Activated CD4-positive, alpha-beta T cell treated with anti-CD3 and anti-CD28 coated beads for 1 hour (primary cell): Measurements from ENCODE around the gene CASP10.
A peak's percentile ranks its signal among the peaks of the same experiment; 100 is the strongest.
"Not testable (repeated sequence)": the region's sequence is repeated elsewhere in the genome, so short reads cannot be mapped to it uniquely, and the experiment has no call there.

Source experiments
- DNase-seq: peaks from one replicate; pipeline ENCODE4 v3.0.0-alpha.2; 2020

The CASP10 gene

GRCh38 chr2:201235860-201236811 lies 53.2 kb downstream of the CASP10 start:
- DNase-seq = no peak

GRCh38 chr2:201237486-201238123 lies 54.7 kb downstream of the CASP10 start:
- no peak for DNase-seq

GRCh38 chr2:201239167-201239935 lies 56.4 kb downstream of the CASP10 start:
- not testable (repeated sequence) for DNase-seq

- no peak for DNase-seq
These were observed 59.8 kb downstream of the CASP10 start for GRCh38 chr2:201242571-201243277.

GRCh38 chr2:201244829-201245228 lies 61.9 kb downstream of the CASP10 start:
- DNase-seq = no peak

GRCh38 chr2:201246280-201246679 lies 63.3 kb downstream of the CASP10 start:
- DNase-seq = no peak

- no peak for DNase-seq
These were observed 65.4 kb downstream of the CASP10 start for GRCh38 chr2:201248288-201248844.

GRCh38 chr2:201249889-201250288 lies 66.9 kb downstream of the CASP10 start:
- DNase-seq = no peak

- no peak for DNase-seq
These were observed 67.8 kb downstream of the CASP10 start for GRCh38 chr2:201250741-201251140.

GRCh38 chr2:201254081-201254730 lies 71.3 kb downstream of the CASP10 start:
- DNase-seq = no peak

- no peak for DNase-seq
These were observed 72.6 kb downstream of the CASP10 start for GRCh38 chr2:201255408-201256033.

- DNase-seq = no peak
These were observed 73.1 kb downstream of the CASP10 start for GRCh38 chr2:201256082-201256481.

- DNase-seq = peak; percentile 24
These were observed 74.5 kb downstream of the CASP10 start for GRCh38 chr2:201257381-201257955.

GRCh38 chr2:201257956-201258665 lies 75.2 kb downstream of the CASP10 start:
- peak; percentile 83 for DNase-seq

GRCh38 chr2:201258666-201259615 lies 76.0 kb downstream of the CASP10 start:
- no peak for DNase-seq

- peak; percentile 51 for DNase-seq
These were observed 77.4 kb downstream of the CASP10 start, which contains the start of gene CASP8 for GRCh38 chr2:201260302-201260800. Gene CASP8 (plus strand): TSS chr2:201260536. CDS start chr2:201266487, 5,951 bp downstream.

- DNase-seq = peak; percentile 35
These were observed 78.5 kb downstream of the CASP10 start for GRCh38 chr2:201261471-201261870.

GRCh38 chr2:201261906-201262305 lies 79.0 kb downstream of the CASP10 start:
- no peak for DNase-seq

- no peak for DNase-seq
These were observed 79.8 kb downstream of the CASP10 start for GRCh38 chr2:201262718-201263117.
